Heart left ventricle (tissue), 13 donors: ENCODE data around the gene BBS4.

Source experiments
- POLR2A ChIP-seq, 2 donors: fragments of 450-650 bp; IDR thresholded peaks; one replicate each; pipeline ENCODE4 v1.6.1; 2017; ENCODE audit warnings: antibody characterized with exemption in 2 of 2, mild to moderate bottlenecking in 2 of 2, moderate library complexity in 2 of 2
- TF ChIP-seq, protein P1 (sequence below), 12 donors: fragments of 200-600 bp; sonication (generic) in 4 of 12; IDR thresholded peaks; one replicate each; pipeline versions ENCODE4 v1.5.0 to v1.8.0; 2018 to 2022; ENCODE audit warnings: antibody characterized with exemption in 12 of 12, mild to moderate bottlenecking in 5 of 12
- donor health status: ischemic (EF 13 %, LVEDD 7.1; RV severe dilation, severe dysfunction).
- donor health status: DM: no; HTN: yes; CAD: no.
- donor health status: DM: no; HTN: no; CAD: no.
- donor health status: ischemic (EF 25% LVEDD 6.9; RV normal size, moderate dysfunction).
- donor health status: ischemic (EF 25% LVEDD 5.7; RV mildly dilated, moderate dysfunction).
- donor health status: ischemic (EF 35%, LVEDD 5.7; RV mildly dilated, moderate dysfunction).
- donor health status: nonischemic (EF 11% LVEDD 7.7; RV severe dilation, severe dysfunction).
- donor health status: DM: yes; HTN: yes; CAD: no.
- donor health status: PGD.
- donor health status: ischemic (EF 29% LVEDD 5.4; RV normal size, mild dysfunction).
- donor health status: nonischemic (EF 23%, LVEDD 6.1; RV moderate dilation, normal function).

GRCh38 chr15:72722071-72722696 lies 36.2 kb downstream of the BBS4 start:
- TF ChIP-seq, protein P1, sequence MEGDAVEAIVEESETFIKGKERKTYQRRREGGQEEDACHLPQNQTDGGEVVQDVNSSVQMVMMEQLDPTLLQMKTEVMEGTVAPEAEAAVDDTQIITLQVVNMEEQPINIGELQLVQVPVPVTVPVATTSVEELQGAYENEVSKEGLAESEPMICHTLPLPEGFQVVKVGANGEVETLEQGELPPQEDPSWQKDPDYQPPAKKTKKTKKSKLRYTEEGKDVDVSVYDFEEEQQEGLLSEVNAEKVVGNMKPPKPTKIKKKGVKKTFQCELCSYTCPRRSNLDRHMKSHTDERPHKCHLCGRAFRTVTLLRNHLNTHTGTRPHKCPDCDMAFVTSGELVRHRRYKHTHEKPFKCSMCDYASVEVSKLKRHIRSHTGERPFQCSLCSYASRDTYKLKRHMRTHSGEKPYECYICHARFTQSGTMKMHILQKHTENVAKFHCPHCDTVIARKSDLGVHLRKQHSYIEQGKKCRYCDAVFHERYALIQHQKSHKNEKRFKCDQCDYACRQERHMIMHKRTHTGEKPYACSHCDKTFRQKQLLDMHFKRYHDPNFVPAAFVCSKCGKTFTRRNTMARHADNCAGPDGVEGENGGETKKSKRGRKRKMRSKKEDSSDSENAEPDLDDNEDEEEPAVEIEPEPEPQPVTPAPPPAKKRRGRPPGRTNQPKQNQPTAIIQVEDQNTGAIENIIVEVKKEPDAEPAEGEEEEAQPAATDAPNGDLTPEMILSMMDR (IDR thresholded peaks at IDR 0.05) = peak; percentile 29 to 77 (median 66)
- no peak for TF ChIP-seq POLR2A (IDR thresholded peaks at IDR 0.05)
